Uterus (tissue), 4 donors: ENCODE data around the gene ST3GAL5. TPM values are rescaled to one million over a fixed set of nuclear protein-coding genes. Genes with fewer than 3 reads are reported as not detected.

Experiments used
- DNase-seq, 2 donors: peaks; one replicate each; pipeline ENCODE4 v3.0.0-alpha.2; 2019 to 2020
- H3K27ac ChIP-seq, 2 donors: fragments of 200-600 bp; sonication (generic); 1 replicate in 1 of 2; 2 replicates in 1 of 2; pipeline ENCODE4 v1.5.1; 2016 to 2018
- H3K27me3 ChIP-seq, 2 donors: fragments of 200-600 bp; sonication (generic); one replicate each; pipeline ENCODE4 v1.5.1; 2018 to 2019; ENCODE audit warnings: control low read depth in 1 of 2
- H3K36me3 ChIP-seq, 2 donors: fragments of 200-600 bp; sonication (generic); one replicate each; pipeline ENCODE4 v1.5.1; 2019; ENCODE audit warnings: control low read depth in 1 of 2
- H3K4me1 ChIP-seq, 2 donors: fragments of 200-600 bp; sonication (generic); one replicate each; pipeline ENCODE4 v1.5.1; 2018 to 2019; ENCODE audit warnings: control low read depth in 1 of 2
- H3K4me3 ChIP-seq, 2 donors: fragments of 200-600 bp; sonication (generic); 1 replicate in 1 of 2; 2 replicates in 1 of 2; pipeline ENCODE4 v1.5.1; 2018 to 2019; ENCODE audit warnings: mild to moderate bottlenecking in 1 of 2
- H3K9me3 ChIP-seq, 2 donors: fragments of 200-600 bp; sonication (generic); one replicate each; pipeline ENCODE4 v1.5.1; 2019; ENCODE audit warnings: control low read depth in 1 of 2
- CTCF ChIP-seq, 4 experiments: fragments of 200-600 bp in 2 of 4; fragments of 450-650 bp in 2 of 4; sonication (generic) in 2 of 4; IDR thresholded peaks; one replicate each; pipeline ENCODE4 v1.5.1; 2016 to 2019; ENCODE audit warnings: antibody characterized with exemption in 4 of 4, mild to moderate bottlenecking in 2 of 4, moderate library complexity in 1 of 4
- POLR2A ChIP-seq, 2 donors: fragments of 450-650 bp; IDR thresholded peaks; one replicate each; pipeline ENCODE4 v1.6.1; 2016; ENCODE audit warnings: antibody characterized with exemption in 2 of 2, mild to moderate bottlenecking in 1 of 2, moderate library complexity in 1 of 2
- intact Hi-C: fragments of 100-400 bp; cut with DNase I; formaldehyde crosslinking; loops from one replicate; pipeline ENCODE4 v1.15.1; 2023; ENCODE audit warnings: low total_unique reads
- total RNA-seq, 4 donors: library from RNA; depleted of rRNA in 3 of 4; stranded (reverse); fragments of >200 nt in 3 of 4; gene quantifications; one replicate each; pipeline versions ENCODE4 v1.1.0 to v1.2.4, GENCODE V29; 2014 to 2023
- donor health status: DM: yes; HTN: yes; CAD: no.

ST3GAL5 gene
- total RNA-seq, 4 donors from 2014 or later = 12.3 to 52.9 (median 32.9) TPM

- no peak for DNase-seq
- H3K27me3 ChIP-seq = no peaks in the 10 kb centered on the region
- no peak overlapping the region for H3K4me3 ChIP-seq
- TF ChIP-seq CTCF (IDR thresholded peaks at IDR 0.05) (no peak), POLR2A (IDR thresholded peaks at IDR 0.05) (no peak)
- no peaks in the 10 kb centered on the region for H3K4me1 ChIP-seq
- intact Hi-C loops = no loop called here
- H3K36me3 ChIP-seq = no peaks in the 10 kb centered on the region
- peak overlapping the region in 1 of 2 donors; percentile 17 for H3K27ac ChIP-seq
- H3K9me3 ChIP-seq = no peaks in the 10 kb centered on the region
Observed at GRCh38 chr2:85929096-85930050, 40.6 kb upstream of the ST3GAL5 start.

GRCh38 chr2:85926931-85927661 is 38.3 kb upstream of the ST3GAL5 start:
- DNase-seq = no peak
- TF ChIP-seq CTCF (IDR thresholded peaks at IDR 0.05) (no peak), POLR2A (IDR thresholded peaks at IDR 0.05) (no peak)
- H3K9me3 ChIP-seq = no peaks in the 10 kb centered on the region
- H3K36me3 ChIP-seq = no peaks in the 10 kb centered on the region
- intact Hi-C loops = no loop called here
- H3K4me3 ChIP-seq = no peak overlapping the region
- no peaks in the 10 kb centered on the region for H3K4me1 ChIP-seq
- no peaks in the 10 kb centered on the region for H3K27me3 ChIP-seq
- H3K27ac ChIP-seq = no peak overlapping the region

- Histone ChIP-seq H3K27me3 (no peaks in the 10 kb centered on the region), H3K27ac (no peak overlapping the region), H3K4me3 (no peak overlapping the region), H3K9me3 (no peaks in the 10 kb centered on the region), H3K4me1 (no peaks in the 10 kb centered on the region), H3K36me3 (no peaks in the 10 kb centered on the region)
- intact Hi-C loops = no loop called here
- no peak for TF ChIP-seq CTCF (IDR thresholded peaks at IDR 0.05)
- no peak for TF ChIP-seq POLR2A (IDR thresholded peaks at IDR 0.05)
- no peak for DNase-seq
Observed at GRCh38 chr2:85926526-85926925, 37.7 kb upstream of the ST3GAL5 start.

- no peaks in the 10 kb centered on the region for H3K4me1 ChIP-seq
- H3K4me3 ChIP-seq = no peak overlapping the region
- H3K27ac ChIP-seq = peak overlapping the region; percentile 62 to 70
- TF ChIP-seq POLR2A (IDR thresholded peaks at IDR 0.05) (no peak), CTCF (IDR thresholded peaks at IDR 0.05) (no peak)
- no peaks in the 10 kb centered on the region for H3K27me3 ChIP-seq
- H3K36me3 ChIP-seq = no peaks in the 10 kb centered on the region
- no peaks in the 10 kb centered on the region for H3K9me3 ChIP-seq
- DNase-seq = no peak
- intact Hi-C loops = no loop called here
Observed at GRCh38 chr2:85925216-85925671, 36.5 kb upstream of the ST3GAL5 start.

GRCh38 chr2:85924522-85924921 is 35.7 kb upstream of the ST3GAL5 start:
- no peak for TF ChIP-seq CTCF (IDR thresholded peaks at IDR 0.05)
- TF ChIP-seq POLR2A (IDR thresholded peaks at IDR 0.05) = no peak
- Histone ChIP-seq H3K9me3 (no peaks in the 10 kb centered on the region), H3K27ac (peak overlapping the region; percentile 62 to 70), H3K4me3 (no peak overlapping the region), H3K27me3 (no peaks in the 10 kb centered on the region), H3K36me3 (no peaks in the 10 kb centered on the region), H3K4me1 (no peaks in the 10 kb centered on the region)
- intact Hi-C loops = no loop called here
- peak; percentile 68 to 72 for DNase-seq
